ENCODE data around the gene CLIP2.

Gene CLIP2

DNA sequence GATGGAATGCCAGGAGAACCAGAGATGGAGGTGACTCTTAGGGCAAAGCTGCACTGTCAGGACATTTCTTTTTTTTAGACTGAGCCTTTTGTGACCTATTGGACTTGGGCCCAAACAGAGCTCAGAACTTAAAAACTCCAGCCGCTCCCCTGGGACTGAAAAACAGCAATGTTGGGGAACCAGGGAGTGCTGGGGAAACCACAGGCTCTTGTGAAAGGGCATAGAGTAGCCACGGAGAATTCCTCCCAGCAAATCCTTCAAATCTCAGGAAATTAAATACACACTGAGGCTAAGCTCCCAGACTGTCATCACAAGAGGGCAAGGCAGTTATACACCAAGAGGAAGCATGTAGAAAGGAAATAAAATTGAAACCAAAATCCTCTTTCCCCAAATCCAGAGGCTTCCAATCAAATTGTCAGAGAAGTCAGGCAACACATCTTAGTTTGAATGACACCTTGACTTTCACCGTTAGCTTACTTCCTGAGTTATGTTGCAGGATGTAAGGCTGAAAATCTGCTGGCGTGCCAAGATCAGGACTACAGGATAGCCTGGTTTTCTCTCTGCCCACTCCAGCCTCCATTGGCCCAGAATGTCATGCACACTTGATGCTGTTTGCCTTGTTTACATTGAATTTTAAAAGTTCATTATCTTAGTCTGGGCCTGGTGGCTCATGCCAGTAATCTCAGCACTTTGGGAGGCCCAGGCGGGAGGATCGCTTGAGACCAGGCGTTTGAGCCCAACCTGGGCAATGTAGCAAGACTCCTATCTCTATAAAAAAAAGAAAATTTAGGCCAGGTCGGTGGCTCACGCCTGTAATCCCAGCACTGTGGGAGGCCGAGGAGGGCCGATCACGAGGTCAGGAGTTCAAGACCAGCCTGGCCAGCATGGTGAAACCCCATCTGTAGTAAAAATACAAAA is 32.5 kb upstream of the CLIP2 start:
- H3K9ac ChIP-seq (ENCODE audit: low read length) = no peak overlapping the region
- H3K27ac ChIP-seq (ENCODE audit: low read length) = no peak overlapping the region
- no peaks in the 10 kb centered on the region for H3K27me3 ChIP-seq (ENCODE audit: control insufficient read depth, insufficient read depth, low read length)
- no peak overlapping the region for H3K4me3 ChIP-seq (ENCODE audit: low read length)
- no peaks in the 10 kb centered on the region for H3K36me3 ChIP-seq (ENCODE audit: control insufficient read depth, low read depth, low read length)
- H3K4me1 ChIP-seq (ENCODE audit: control insufficient read depth, low read depth, low read length) = peaks cover 9% of the 10 kb centered on the region
- H3K9me3 ChIP-seq (ENCODE audit: control insufficient read depth, low read depth, low read length) = no peaks in the 10 kb centered on the region

DNA sequence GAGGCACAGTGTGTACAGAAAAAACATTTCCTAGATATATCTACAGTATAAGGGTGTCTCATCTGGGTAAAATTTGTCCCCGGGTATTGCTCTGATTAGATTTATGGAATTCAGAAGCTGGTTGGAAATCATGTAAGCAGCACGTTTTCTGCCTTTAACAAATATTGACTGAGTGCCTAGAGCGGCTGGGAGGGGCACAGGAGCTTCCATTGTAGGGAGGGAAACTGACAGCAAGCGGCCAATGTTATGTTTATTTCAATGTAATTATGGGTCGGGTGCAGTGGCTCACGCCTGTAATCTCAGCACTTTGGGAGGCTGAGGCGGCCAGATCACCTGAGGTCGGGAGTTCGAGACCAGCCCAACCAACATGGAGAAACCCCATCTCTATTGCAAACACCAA is 30.6 kb upstream of the CLIP2 start:
- no peak overlapping the region for H3K9ac ChIP-seq (ENCODE audit: low read length)
- H3K36me3 ChIP-seq (ENCODE audit: control insufficient read depth, low read depth, low read length) = no peaks in the 10 kb centered on the region
- H3K9me3 ChIP-seq (ENCODE audit: control insufficient read depth, low read depth, low read length) = no peaks in the 10 kb centered on the region
- no peak overlapping the region for H3K4me3 ChIP-seq (ENCODE audit: low read length)
- H3K27me3 ChIP-seq (ENCODE audit: control insufficient read depth, insufficient read depth, low read length) = no peaks in the 10 kb centered on the region
- H3K4me1 ChIP-seq (ENCODE audit: control insufficient read depth, low read depth, low read length) = peaks cover 5% of the 10 kb centered on the region
- no peak overlapping the region for H3K27ac ChIP-seq (ENCODE audit: low read length)

DNA sequence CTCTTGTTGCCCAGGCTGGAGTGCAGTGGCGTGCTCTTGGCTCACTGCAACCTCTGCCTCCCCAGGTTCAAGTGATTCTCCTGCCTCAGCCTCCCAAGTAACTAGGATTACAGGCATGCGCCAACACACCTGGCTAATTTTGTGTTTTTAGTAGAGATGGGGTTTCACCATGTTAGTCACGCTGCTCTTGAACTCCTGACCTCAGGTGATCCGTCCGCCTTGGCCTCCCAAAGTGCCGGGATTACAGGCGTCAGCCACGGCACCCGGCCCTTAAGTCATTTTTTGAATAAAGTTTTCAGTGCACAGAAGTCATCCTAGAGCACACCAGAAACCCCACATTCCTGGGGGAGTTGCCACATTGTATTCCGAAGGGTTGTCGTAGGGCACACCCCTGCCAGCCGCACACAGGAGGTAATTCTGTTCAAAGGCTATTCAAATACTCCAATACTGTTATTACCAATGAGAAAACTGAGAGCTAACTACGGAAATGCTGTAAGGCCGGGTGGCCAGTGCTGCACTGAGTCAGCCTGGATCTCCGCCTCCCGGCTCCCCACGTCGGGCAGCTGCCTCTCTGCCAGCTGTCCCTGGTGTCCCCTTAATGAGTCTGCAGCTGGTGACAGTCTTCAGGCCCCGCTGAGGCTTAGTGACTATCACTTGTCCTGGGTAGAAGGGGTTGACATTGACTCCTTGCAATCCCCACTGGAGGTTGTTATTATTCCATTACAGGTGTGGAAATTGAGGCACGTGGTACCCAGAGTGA is 26.4 kb upstream of the CLIP2 start:
- Histone ChIP-seq H3K9ac (ENCODE audit: low read length) (no peak overlapping the region), H3K27ac (ENCODE audit: low read length) (no peak overlapping the region), H3K4me1 (ENCODE audit: control insufficient read depth, low read depth, low read length) (no peaks in the 10 kb centered on the region), H3K9me3 (ENCODE audit: control insufficient read depth, low read depth, low read length) (no peaks in the 10 kb centered on the region), H3K27me3 (ENCODE audit: control insufficient read depth, insufficient read depth, low read length) (no peaks in the 10 kb centered on the region), H3K4me3 (ENCODE audit: low read length) (no peak overlapping the region), H3K36me3 (ENCODE audit: control insufficient read depth, low read depth, low read length) (no peaks in the 10 kb centered on the region)

DNA sequence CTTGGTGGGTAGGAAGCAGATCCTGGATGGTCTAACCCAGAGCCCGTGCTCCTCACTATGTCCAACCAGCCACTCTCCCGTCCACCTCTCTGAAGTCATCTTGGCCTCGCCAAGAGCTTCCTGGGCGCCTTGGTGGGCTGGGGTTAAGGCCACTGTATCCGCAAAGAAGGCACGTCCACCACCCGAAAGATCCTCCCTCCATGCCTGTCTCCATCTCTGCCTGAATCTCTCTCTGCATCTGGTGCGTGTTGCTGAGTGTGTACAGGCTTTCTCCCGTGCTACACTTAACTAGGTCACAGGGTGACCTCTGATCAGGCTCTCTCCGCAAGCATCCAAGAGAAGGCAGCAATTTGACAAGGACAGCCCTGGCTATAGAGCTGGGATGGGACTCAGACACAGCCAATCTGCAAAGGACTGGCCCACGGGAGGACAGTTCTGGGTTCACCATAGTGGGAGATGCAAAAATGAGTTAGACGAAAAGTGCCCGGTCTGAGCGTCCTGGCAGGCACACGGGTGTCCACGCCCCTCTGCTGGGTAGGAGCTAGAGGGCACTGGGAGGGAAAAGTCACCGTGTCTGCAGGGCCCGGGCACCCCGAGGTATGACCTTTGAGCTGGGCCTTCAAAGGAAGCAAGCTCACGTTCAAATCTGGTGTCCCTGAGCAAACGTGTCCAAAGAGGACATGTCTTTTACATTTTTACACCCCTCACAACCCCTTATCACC is 25.6 kb upstream of the CLIP2 start:
- no peak overlapping the region for H3K9ac ChIP-seq (ENCODE audit: low read length)
- H3K9me3 ChIP-seq (ENCODE audit: control insufficient read depth, low read depth, low read length) = no peaks in the 10 kb centered on the region
- H3K4me3 ChIP-seq (ENCODE audit: low read length) = no peak overlapping the region
- no peaks in the 10 kb centered on the region for H3K4me1 ChIP-seq (ENCODE audit: control insufficient read depth, low read depth, low read length)
- H3K27ac ChIP-seq (ENCODE audit: low read length) = no peak overlapping the region
- H3K36me3 ChIP-seq (ENCODE audit: control insufficient read depth, low read depth, low read length) = no peaks in the 10 kb centered on the region
- no peaks in the 10 kb centered on the region for H3K27me3 ChIP-seq (ENCODE audit: control insufficient read depth, insufficient read depth, low read length)

DNA sequence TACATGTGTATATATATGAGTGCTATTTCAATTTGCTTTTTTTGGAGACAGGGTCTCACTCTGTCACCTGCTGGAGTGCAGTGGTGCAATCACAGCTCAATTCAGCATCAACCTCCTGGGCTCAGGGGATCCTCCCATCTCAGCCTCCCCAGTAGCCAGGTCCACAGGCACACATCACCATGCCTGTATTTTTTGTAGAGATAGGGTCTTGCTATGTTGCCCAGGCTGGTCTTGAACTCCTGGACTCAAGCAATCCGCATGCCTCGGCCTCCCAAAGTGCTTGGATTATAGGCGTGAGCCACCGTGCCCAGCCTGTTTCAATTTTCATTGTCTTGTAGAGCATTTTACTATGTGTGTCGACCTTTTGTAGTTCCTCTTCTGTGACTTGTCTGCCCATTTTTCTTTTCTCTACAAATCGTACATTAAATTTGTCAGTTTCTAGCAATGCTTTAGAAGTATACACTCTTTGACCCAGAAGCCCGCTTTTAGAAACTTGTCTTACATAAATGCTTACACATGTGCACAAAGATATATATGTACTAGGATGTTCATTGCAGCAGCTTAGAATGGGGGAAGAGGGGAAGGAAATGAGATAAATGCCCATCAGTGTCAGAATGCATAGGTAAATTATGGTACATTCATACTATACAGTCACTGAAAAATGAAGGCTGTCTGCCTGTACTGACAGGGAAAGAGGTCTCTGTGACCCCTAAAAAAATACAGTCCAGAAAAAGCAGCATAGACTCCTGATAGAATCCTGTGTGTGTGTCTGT is 22.8 kb upstream of the CLIP2 start:
- Histone ChIP-seq H3K36me3 (ENCODE audit: control insufficient read depth, low read depth, low read length) (no peaks in the 10 kb centered on the region), H3K9ac (ENCODE audit: low read length) (no peak overlapping the region), H3K9me3 (ENCODE audit: control insufficient read depth, low read depth, low read length) (no peaks in the 10 kb centered on the region), H3K27ac (ENCODE audit: low read length) (no peak overlapping the region), H3K27me3 (ENCODE audit: control insufficient read depth, insufficient read depth, low read length) (no peaks in the 10 kb centered on the region), H3K4me3 (ENCODE audit: low read length) (no peak overlapping the region), H3K4me1 (ENCODE audit: control insufficient read depth, low read depth, low read length) (no peaks in the 10 kb centered on the region)

DNA sequence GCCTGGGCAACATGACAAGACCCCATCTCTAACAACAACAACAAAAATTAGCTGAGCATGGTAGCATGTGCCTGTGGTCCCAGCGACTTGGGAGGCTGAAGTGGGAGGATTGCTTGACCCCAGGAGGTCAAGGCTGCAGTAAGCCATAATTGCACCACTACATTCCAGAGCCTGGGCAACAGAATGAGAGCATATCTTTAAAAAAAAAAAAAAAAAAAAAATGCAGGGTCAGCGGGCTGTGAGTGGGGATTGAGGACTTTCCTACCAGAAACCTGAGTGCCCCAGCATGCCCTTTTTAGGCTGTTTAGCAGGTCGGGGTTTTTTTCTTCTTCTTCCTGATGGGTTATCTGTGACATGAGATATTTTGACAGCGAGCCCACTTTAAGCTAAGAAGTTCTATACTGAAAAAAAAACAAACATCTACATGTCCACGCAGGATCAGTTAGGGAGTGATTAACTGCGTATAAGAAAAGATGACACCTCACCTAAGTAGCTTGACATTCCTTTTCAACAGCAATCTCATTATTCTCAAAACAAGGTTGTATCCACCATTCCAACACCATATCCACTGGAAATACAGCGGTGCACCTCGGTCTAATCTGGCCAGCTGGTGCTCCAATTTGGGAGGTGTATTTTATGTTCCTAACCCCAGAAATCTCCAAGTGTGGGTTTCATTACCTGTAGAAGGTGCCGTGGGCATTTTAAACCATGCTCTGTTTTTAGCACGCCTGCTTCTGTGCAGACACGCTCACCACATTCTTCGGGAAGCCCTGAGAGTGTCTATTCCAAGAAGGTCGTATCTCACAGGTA is 21.2 kb upstream of the CLIP2 start:
- H3K36me3 ChIP-seq (ENCODE audit: control insufficient read depth, low read depth, low read length) = no peaks in the 10 kb centered on the region
- no peak overlapping the region for H3K9ac ChIP-seq (ENCODE audit: low read length)
- H3K27me3 ChIP-seq (ENCODE audit: control insufficient read depth, insufficient read depth, low read length) = no peaks in the 10 kb centered on the region
- H3K9me3 ChIP-seq (ENCODE audit: control insufficient read depth, low read depth, low read length) = no peaks in the 10 kb centered on the region
- no peaks in the 10 kb centered on the region for H3K4me1 ChIP-seq (ENCODE audit: control insufficient read depth, low read depth, low read length)
- H3K4me3 ChIP-seq (ENCODE audit: low read length) = no peak overlapping the region
- H3K27ac ChIP-seq (ENCODE audit: low read length) = no peak overlapping the region

DNA sequence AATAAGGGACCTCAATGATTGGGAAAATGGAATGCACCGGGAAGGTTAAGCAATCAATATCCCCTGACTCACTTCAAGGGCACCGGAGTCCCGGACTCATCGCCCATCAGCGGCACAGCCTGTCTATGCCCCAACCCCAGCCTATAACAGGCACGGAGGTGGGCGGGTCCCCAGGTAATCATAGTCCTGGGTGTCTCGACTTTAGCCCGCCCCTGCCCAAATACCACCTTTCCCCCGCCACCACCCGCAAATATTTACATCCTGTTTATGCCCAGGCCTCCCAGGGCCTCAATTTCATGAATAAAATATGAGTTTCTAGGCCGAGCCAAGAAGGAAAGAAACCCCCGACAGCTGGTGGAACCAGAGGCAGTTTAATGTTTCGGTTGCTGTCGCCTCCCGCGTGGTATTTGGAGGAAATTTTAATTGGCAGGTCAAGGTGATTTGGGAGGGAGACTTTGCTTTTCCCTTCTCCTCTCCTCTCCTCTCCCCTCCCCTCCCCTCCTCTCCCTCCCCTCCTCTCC is 19.4 kb upstream of the CLIP2 start:
- H3K4me1 ChIP-seq (ENCODE audit: control insufficient read depth, low read depth, low read length) = no peaks in the 10 kb centered on the region
- H3K27ac ChIP-seq (ENCODE audit: low read length) = no peak overlapping the region
- H3K27me3 ChIP-seq (ENCODE audit: control insufficient read depth, insufficient read depth, low read length) = no peaks in the 10 kb centered on the region
- H3K9ac ChIP-seq (ENCODE audit: low read length) = no peak overlapping the region
- H3K9me3 ChIP-seq (ENCODE audit: control insufficient read depth, low read depth, low read length) = no peaks in the 10 kb centered on the region
- H3K4me3 ChIP-seq (ENCODE audit: low read length) = peak overlapping the region; percentile 63
- H3K36me3 ChIP-seq (ENCODE audit: control insufficient read depth, low read depth, low read length) = no peaks in the 10 kb centered on the region

DNA sequence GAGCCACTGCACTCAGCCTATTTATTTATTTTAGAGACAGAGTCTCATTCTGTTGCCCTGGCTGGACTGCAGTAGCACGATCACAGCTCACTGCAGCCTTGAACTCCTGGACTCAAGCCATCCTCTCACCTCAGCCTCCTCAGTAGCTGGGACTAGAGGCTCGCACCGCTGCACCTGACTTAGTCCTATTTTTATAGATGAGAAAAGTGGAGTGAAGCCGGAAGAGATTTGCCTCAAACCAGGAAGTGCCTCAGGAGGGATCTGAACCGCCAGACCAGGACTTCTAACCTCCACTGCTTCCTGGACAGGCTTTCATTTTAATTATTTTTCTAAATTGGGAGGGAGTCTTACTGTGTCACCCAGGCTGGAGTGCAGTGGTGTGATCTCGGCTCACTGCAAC is 17.5 kb upstream of the CLIP2 start:
- H3K4me1 ChIP-seq (ENCODE audit: control insufficient read depth, low read depth, low read length) = no peaks in the 10 kb centered on the region
- H3K9ac ChIP-seq (ENCODE audit: low read length) = no peak overlapping the region
- H3K4me3 ChIP-seq (ENCODE audit: low read length) = no peak overlapping the region
- no peaks in the 10 kb centered on the region for H3K9me3 ChIP-seq (ENCODE audit: control insufficient read depth, low read depth, low read length)
- no peaks in the 10 kb centered on the region for H3K27me3 ChIP-seq (ENCODE audit: control insufficient read depth, insufficient read depth, low read length)
- no peak overlapping the region for H3K27ac ChIP-seq (ENCODE audit: low read length)
- no peaks in the 10 kb centered on the region for H3K36me3 ChIP-seq (ENCODE audit: control insufficient read depth, low read depth, low read length)

DNA sequence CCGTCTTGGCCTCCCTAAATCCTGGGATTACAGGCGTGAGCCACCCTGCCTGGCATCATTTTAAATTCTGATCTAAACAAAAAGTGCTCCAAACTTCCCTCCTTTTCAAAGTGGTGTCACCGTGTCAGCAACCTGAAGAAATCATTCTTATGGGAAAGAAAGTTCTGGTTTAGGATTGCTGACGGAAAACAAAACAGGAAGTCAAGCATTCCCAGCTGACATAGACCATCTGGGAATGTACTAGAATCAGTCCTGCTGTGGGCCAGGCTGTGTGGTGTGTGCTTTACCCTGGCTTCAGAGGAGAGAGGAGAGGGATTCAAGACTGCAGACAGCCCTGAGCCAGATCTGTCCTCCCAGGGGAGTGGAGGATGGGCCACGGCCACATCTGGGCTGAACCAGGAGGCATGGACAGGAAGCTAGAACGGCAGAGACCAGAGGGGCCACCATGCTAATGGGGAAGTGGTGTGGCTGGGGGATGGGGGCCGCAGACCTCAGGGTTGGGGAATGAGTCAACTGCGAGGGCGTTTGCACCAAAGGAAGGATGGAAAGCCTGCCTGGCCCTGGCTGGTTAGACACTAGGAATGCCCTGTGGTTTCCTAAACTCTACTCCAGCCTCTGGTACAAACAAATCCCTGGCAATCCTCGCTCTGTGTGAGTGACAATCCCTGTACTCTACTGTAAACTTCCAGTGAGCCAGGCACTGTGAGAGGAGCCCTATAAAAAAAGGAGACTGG is 16.7 kb upstream of the CLIP2 start:
- no peak overlapping the region for H3K9ac ChIP-seq (ENCODE audit: low read length)
- H3K27ac ChIP-seq (ENCODE audit: low read length) = no peak overlapping the region
- no peaks in the 10 kb centered on the region for H3K4me1 ChIP-seq (ENCODE audit: control insufficient read depth, low read depth, low read length)
- no peaks in the 10 kb centered on the region for H3K9me3 ChIP-seq (ENCODE audit: control insufficient read depth, low read depth, low read length)
- H3K36me3 ChIP-seq (ENCODE audit: control insufficient read depth, low read depth, low read length) = no peaks in the 10 kb centered on the region
- no peaks in the 10 kb centered on the region for H3K27me3 ChIP-seq (ENCODE audit: control insufficient read depth, insufficient read depth, low read length)
- no peak overlapping the region for H3K4me3 ChIP-seq (ENCODE audit: low read length)

DNA sequence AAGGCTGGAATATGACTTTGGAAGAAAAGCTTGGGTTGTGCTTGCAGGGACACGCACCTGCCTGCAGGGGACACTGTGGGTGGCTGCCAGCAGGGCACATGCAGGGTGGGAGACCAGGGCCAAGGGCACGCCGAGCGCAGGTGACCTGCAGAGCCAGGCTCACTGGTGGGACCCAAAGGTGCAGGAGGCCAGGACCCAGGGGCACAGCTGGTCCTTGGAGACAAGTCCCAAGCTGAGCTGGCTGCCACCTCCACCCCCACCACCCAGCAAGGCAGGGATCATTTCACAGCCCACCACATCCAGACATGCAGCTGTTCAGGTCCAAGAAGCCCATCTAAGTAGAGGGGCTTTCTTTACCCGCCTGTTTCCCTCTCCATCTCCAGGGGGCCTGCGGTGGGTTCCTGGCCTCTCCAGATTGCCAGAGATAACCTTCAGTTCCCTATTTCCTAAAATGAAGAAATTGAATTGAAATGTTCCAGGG is 13.8 kb upstream of the CLIP2 start:
- Histone ChIP-seq H3K9ac (ENCODE audit: low read length) (no peak overlapping the region), H3K9me3 (ENCODE audit: control insufficient read depth, low read depth, low read length) (no peaks in the 10 kb centered on the region), H3K27ac (ENCODE audit: low read length) (no peak overlapping the region), H3K36me3 (ENCODE audit: control insufficient read depth, low read depth, low read length) (no peaks in the 10 kb centered on the region), H3K4me1 (ENCODE audit: control insufficient read depth, low read depth, low read length) (peaks cover 5% of the 10 kb centered on the region), H3K27me3 (ENCODE audit: control insufficient read depth, insufficient read depth, low read length) (no peaks in the 10 kb centered on the region), H3K4me3 (ENCODE audit: low read length) (no peak overlapping the region)

Measured in iPS-18a (cell line).